Measurements from ENCODE around the gene ZNF506. TPM values are rescaled to one million over a fixed set of nuclear protein-coding genes. Genes with fewer than 3 reads are reported as not detected.

ZNF506 gene
- polyA plus RNA-seq, 1 of the 3 experiments (the other 2 are of a cell fraction), result 4.1 TPM

- no peak for TF ChIP-seq TEAD4 (IDR thresholded peaks at IDR 0.05; ENCODE audit: borderline replicate concordance, insufficient read depth)
- TF ChIP-seq YY1 (IDR thresholded peaks at IDR 0.05; ENCODE audit: low read depth), result no peak
- TF ChIP-seq USF2 (IDR thresholded peaks at IDR 0.05; ENCODE audit: borderline replicate concordance, low read depth, low read length), result no peak
- TF ChIP-seq TCF12 (IDR thresholded peaks at IDR 0.05), result no peak
Observed at GRCh38 chr19:19777692-19778091, 43.9 kb downstream of the ZNF506 start (continued).

GRCh38 chr19:19776206-19777008, 45.1 kb downstream of the ZNF506 start:
- no peaks in the 10 kb centered on the region for H3K27me3 ChIP-seq (ENCODE audit: insufficient read depth)
- TF ChIP-seq EP300 (IDR thresholded peaks at IDR 0.05; ENCODE audit: borderline replicate concordance in 1 of 2, low read depth in 1 of 2, low read length in 1 of 2) (no peak), TAF1 (IDR thresholded peaks at IDR 0.05; ENCODE audit: borderline replicate concordance, low read depth, low read length) (peak; percentile 59; the same call in 1 of the 2 replicates), NRF1 (IDR thresholded peaks at IDR 0.05; ENCODE audit: low read depth, low read length) (peak; percentile 85), ELF1 (IDR thresholded peaks at IDR 0.05) (peak; percentile 79), FOXJ3 (CRISPR knock-in tag; IDR thresholded peaks at IDR 0.05) (0 out of 2 replicates have a peak, but pooled peaks have one; percentile 24), EZH2phosphoT487 (IDR thresholded peaks at IDR 0.05; ENCODE audit: borderline replicate concordance, low read depth) (no peak), YY1 (IDR thresholded peaks at IDR 0.05; ENCODE audit: low read depth) (peak; percentile 83), POLR2AphosphoS5 (IDR thresholded peaks at IDR 0.05; ENCODE audit: low read depth, low read length) (peak; percentile 87), SIN3A (IDR thresholded peaks at IDR 0.05; ENCODE audit: borderline replicate concordance, low read depth, low read length) (peak; percentile 65), CHD2 (IDR thresholded peaks at IDR 0.05; ENCODE audit: low read length, partially characterized antibody) (peak; percentile 96), MXI1 (IDR thresholded peaks at IDR 0.05; ENCODE audit: low read depth, low read length) (peak; percentile 85), MAX (IDR thresholded peaks at IDR 0.05; ENCODE audit: low read depth) (peak; percentile 84; the same call in 1 of the 2 replicates), NFIC (IDR thresholded peaks at IDR 0.05; ENCODE audit: borderline replicate concordance) (no peak), IRF3 (IDR thresholded peaks at IDR 0.05; ENCODE audit: low read depth, low read length) (no peak), GABPA (IDR thresholded peaks at IDR 0.05; ENCODE audit: low read depth) (peak; percentile 86), RAD21 (IDR thresholded peaks at IDR 0.05; ENCODE audit: low read length) (0 out of 2 replicates have a peak, but pooled peaks have one; percentile 10), TEAD4 (IDR thresholded peaks at IDR 0.05; ENCODE audit: borderline replicate concordance, insufficient read depth) (no peak)
- H3K79me2 ChIP-seq (ENCODE audit: insufficient read depth), result peaks cover 36% of the 10 kb centered on the region
- POLR2A ChIA-PET, result interaction anchor here (0.7 to 2.1 kb wide), 9 partner anchors 40 to 461 kb away, joined by 3 to 17 read pairs (median 4); partner anchors contain the start of genes ZNF101, ZNF14, ZNF253 and ZNF506
- peak overlapping the region; percentile 79 to 83 for H3K4me3 ChIP-seq (ENCODE audit: low read depth in 2 of 2, low read length in 1 of 2)
- 0% methylated on average over 8 of the region's 36 CpGs for WGBS (ENCODE audit: low lambda C conversion rate)
- H3K36me3 ChIP-seq (replicated peaks in 1 of 2; ENCODE audit: control insufficient read depth in 1 of 2, insufficient read depth in 2 of 2, low read length in 1 of 2), result peaks cover 0 to 10% of the 10 kb centered on the region in 2 experiments
- peak overlapping the region; percentile 76 for H2AFZ ChIP-seq (ENCODE audit: low read depth)
- peak overlapping the region; percentile 87 for H3K4me2 ChIP-seq
- H3K9me2 ChIP-seq, result no peaks in the 10 kb centered on the region
- CTCF ChIA-PET, result interaction anchor here (0.6 to 1.5 kb wide), 3 partner anchors 38 to 126 kb away, joined by 3 to 4 read pairs (median 3); no protein-coding TSS in a partner anchor
- H3K4me1 ChIP-seq (ENCODE audit: control insufficient read depth in 1 of 2, insufficient read depth in 2 of 2, low read depth in 1 of 2, low read length in 1 of 2), result peaks cover 0 to 12% of the 10 kb centered on the region in 2 experiments; a peak in 2 of 4 replicates
- peak overlapping the region; percentile 68 for H3K9ac ChIP-seq
- no peaks in the 10 kb centered on the region for H4K20me1 ChIP-seq (ENCODE audit: insufficient read depth)
- DNase-seq, result peak; percentile 90
- H3K9me3 ChIP-seq, result no peaks in the 10 kb centered on the region
- no peaks in the 10 kb centered on the region for H3F3A ChIP-seq (replicated peaks; ENCODE audit: insufficient read depth)
- peak overlapping the region; percentile 38 to 82 for H3K27ac ChIP-seq (ENCODE audit: low read depth in 2 of 2, low read length in 1 of 2)

All from SK-N-SH (cell line).